SJCRH30 (cell line): Measurements from ENCODE around the gene COL4A2. TPM values are rescaled to one million over a fixed set of nuclear protein-coding genes. Genes with fewer than 3 reads are reported as not detected.

Experiments
- DNase-seq, 2 experiments: peaks; one replicate each; pipeline ENCODE4 v3.0.0-alpha.2; 2015 to 2020
- H3K27ac ChIP-seq: fragments of 250-450 bp; sonication (Bioruptor Pico); 2 replicates; pipeline ENCODE4 v1.5.1; 2020; ENCODE audit warnings: mild to moderate bottlenecking, moderate library complexity
- H3K27me3 ChIP-seq: fragments of 250-450 bp; sonication (Bioruptor Pico); 2 replicates; pipeline ENCODE4 v1.5.1; 2020; ENCODE audit warnings: mild to moderate bottlenecking, moderate library complexity
- H3K36me3 ChIP-seq: fragments of 250-450 bp; sonication (Bioruptor Pico); 2 replicates; pipeline ENCODE4 v1.5.1; 2020; ENCODE audit warnings: mild to moderate bottlenecking, moderate library complexity
- H3K4me1 ChIP-seq: fragments of 250-450 bp; sonication (Bioruptor Pico); 2 replicates; pipeline ENCODE4 v1.5.1; 2020; ENCODE audit warnings: mild to moderate bottlenecking, moderate library complexity
- H3K4me3 ChIP-seq: fragments of 250-450 bp; sonication (Bioruptor Pico); 2 replicates; pipeline ENCODE4 v1.5.1; 2020; ENCODE audit warnings: mild to moderate bottlenecking, moderate library complexity
- H3K9me3 ChIP-seq: fragments of 250-450 bp; sonication (Bioruptor Pico); replicated peaks from 2 replicates; pipeline ENCODE4 v1.5.1; 2020; ENCODE audit warnings: mild to moderate bottlenecking, moderate library complexity
- total RNA-seq: library from RNA; depleted of rRNA; stranded (reverse); fragments of >200 nt; shearing (Covaris generic); gene quantifications from 2 replicates; pipeline ENCODE4 v1.2.3, GENCODE V29; 2014; rRNA removed

Gene COL4A2
- total RNA-seq, 1 experiment from 2014 or later = 251 TPM

DNA sequence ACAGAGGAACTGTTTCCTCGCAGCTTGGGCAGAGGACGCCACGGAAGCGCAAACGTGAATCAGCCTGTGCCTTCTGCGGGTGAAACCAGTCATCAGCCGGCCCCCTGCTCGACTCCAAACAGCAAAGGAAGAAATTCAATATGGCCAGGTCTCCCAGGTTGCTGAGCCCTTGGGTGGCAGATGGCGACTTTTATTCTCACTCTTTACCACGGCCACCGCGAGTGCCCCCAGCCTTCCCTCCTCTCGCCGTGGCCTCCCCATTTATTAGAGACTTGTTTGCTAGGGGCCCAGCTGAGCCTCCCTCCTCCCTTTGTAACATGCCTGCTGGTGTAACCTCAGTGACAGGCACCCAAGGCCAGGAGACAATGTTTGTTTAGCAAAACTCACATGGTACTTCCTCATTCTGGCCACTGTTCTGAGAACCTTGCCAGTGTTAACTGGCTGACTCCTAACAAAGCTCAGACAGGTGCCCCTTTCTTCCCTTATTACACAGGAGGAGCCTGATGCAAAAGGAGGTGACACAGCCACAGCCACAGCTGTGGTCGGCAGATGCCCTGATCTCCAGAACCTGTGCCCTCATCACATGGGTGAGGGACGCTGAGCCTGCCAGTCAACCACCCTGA, 248.6 kb downstream of the COL4A2 start:
- Histone ChIP-seq H3K4me1 (no peaks in the 10 kb centered on the region; the same call in 1 of the 2 replicates), H3K27ac (no peak overlapping the region), H3K36me3 (no peaks in the 10 kb centered on the region), H3K9me3 (no peaks in the 10 kb centered on the region; the same call in 1 of the 2 replicates), H3K27me3 (no peaks in the 10 kb centered on the region), H3K4me3 (no peak overlapping the region)
- no peak for DNase-seq

DNA sequence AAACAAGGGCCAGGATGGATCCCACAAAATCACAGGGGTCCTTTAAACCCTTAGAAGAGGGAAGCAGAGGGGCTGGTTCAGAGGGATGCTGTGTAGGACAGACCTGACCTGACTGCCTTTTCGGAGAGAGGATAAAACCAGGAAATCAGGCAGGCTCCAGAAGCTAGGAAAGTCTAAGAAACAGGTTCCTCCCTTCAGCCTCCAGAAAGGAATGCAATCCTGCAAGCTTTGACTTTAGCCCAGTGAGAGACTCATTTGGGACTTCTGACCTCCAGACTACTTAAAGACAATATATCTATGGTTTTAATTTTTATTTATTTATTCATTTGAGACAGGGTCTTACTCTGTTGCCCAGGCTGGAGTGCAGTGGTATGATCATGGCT, 249.1 kb downstream of the COL4A2 start:
- Histone ChIP-seq H3K4me3 (no peak overlapping the region), H3K9me3 (no peaks in the 10 kb centered on the region; the same call in 1 of the 2 replicates), H3K36me3 (no peaks in the 10 kb centered on the region), H3K4me1 (no peaks in the 10 kb centered on the region; the same call in 1 of the 2 replicates), H3K27me3 (no peaks in the 10 kb centered on the region), H3K27ac (no peak overlapping the region)
- no peak for DNase-seq

DNA sequence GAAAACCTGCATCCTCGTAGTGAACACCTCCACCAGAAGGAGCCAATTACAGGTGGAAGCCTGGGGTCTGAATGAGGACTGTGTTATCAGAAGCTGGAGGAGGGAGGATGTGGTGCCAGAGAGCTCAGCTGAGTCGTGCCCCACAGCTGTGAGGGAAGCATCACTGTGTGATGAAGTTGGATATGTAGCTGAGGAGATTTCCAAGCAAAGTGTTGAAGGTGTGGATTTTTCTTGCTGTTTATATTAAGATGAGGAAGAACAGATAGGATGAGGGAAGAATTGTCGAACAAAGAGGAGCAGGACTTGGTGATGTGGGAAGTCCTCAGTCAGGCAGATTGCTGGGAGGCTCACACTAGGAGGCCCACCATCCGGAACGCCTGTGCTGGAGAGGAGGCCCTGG, 250.0 kb downstream of the COL4A2 start:
- no peak overlapping the region for H3K4me3 ChIP-seq
- no peaks in the 10 kb centered on the region; the same call in 1 of the 2 replicates for H3K4me1 ChIP-seq
- H3K36me3 ChIP-seq = no peaks in the 10 kb centered on the region
- DNase-seq = no peak
- no peak overlapping the region for H3K27ac ChIP-seq
- H3K9me3 ChIP-seq = no peaks in the 10 kb centered on the region; the same call in 1 of the 2 replicates
- no peaks in the 10 kb centered on the region for H3K27me3 ChIP-seq

DNA sequence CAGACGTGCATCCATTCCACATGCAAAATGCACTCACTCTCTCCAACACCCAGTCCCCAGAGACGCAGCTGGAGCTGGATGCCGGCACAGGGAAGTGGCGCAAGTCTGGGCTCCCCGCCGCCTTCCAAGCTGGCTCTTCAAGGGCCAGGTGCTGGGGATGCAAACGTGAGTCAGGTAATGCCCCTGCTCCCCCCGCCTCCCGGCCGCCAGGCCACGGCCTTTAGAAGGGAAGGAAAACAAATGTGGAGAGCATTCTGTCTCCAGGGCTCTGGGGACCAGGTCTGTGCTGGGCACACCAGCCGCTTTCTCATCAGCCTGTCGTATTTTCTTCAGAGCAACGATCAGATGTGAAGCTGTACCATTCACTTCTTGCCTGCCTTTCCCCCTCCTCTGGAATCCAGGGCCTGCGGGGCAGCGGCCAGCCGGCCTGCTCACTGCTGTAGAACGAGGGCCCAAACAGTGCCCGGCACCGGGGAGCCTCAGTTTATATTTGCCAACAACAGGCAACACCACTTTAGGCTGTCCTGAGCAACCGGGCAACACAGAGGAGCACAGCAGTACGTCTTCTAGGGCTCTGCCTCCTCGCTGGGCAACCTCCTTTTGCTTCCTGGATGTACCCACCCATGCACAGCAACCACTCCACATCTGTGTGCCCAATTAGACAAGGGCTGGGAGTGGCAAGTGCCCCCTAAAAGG, 250.7 kb downstream of the COL4A2 start:
- no peak overlapping the region for H3K4me3 ChIP-seq
- H3K4me1 ChIP-seq = no peaks in the 10 kb centered on the region; the same call in 1 of the 2 replicates
- no peaks in the 10 kb centered on the region; the same call in 1 of the 2 replicates for H3K9me3 ChIP-seq
- no peak overlapping the region for H3K27ac ChIP-seq
- H3K36me3 ChIP-seq = no peaks in the 10 kb centered on the region
- no peak for DNase-seq
- no peaks in the 10 kb centered on the region for H3K27me3 ChIP-seq

DNA sequence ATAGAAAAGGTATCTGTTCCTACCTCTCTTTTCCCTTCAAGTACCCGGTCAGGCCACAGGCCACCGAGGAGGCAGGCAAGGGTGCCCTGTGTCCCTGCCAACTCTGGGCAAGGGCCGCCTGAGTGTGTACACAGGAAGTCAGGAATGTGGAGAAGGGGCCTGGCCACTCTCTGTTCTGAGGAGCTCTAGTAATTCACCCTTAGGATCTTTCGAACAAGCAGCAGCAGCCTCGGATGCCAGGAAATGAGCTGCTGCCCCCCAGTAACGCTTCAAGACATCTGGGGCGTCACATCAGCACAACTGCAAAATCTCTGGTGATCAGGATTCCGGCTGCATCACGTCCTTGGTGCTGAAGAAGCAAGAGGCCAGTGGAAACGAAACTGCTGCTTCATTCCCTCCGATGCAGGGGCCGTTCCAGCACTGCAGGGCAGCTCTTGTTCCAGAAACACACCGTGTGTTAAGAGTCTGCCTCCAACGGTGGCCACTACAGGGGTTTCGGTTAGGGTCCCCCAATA, 252.4 kb downstream of the COL4A2 start:
- no peak for DNase-seq
- Histone ChIP-seq H3K9me3 (no peaks in the 10 kb centered on the region; the same call in 1 of the 2 replicates), H3K27ac (no peak overlapping the region), H3K4me1 (no peaks in the 10 kb centered on the region; the same call in 1 of the 2 replicates), H3K36me3 (no peaks in the 10 kb centered on the region), H3K27me3 (no peaks in the 10 kb centered on the region), H3K4me3 (no peak overlapping the region)

DNA sequence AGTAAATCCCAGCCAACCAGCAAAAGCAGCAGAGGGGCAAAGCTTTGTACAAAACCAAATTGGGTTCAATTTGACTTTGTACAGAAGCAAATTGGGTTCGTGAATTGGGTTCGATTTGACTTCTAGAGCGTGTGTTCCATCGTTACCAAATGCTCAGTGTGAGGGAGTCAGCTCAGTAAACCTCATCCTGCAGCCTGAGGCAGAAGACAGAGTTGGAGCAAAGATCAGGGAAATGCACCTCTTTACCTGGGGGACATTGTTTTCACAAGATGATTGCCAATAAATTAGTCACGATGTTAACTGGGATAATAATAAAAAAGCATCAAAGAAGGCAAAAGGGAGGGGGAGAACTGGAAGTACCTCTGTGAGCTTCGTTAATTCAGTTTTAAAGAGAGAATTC, 252.9 kb downstream of the COL4A2 start:
- Histone ChIP-seq H3K4me1 (no peaks in the 10 kb centered on the region; the same call in 1 of the 2 replicates), H3K27me3 (no peaks in the 10 kb centered on the region), H3K36me3 (no peaks in the 10 kb centered on the region), H3K27ac (no peak overlapping the region), H3K4me3 (no peak overlapping the region), H3K9me3 (no peaks in the 10 kb centered on the region; the same call in 1 of the 2 replicates)
- no peak for DNase-seq

DNA sequence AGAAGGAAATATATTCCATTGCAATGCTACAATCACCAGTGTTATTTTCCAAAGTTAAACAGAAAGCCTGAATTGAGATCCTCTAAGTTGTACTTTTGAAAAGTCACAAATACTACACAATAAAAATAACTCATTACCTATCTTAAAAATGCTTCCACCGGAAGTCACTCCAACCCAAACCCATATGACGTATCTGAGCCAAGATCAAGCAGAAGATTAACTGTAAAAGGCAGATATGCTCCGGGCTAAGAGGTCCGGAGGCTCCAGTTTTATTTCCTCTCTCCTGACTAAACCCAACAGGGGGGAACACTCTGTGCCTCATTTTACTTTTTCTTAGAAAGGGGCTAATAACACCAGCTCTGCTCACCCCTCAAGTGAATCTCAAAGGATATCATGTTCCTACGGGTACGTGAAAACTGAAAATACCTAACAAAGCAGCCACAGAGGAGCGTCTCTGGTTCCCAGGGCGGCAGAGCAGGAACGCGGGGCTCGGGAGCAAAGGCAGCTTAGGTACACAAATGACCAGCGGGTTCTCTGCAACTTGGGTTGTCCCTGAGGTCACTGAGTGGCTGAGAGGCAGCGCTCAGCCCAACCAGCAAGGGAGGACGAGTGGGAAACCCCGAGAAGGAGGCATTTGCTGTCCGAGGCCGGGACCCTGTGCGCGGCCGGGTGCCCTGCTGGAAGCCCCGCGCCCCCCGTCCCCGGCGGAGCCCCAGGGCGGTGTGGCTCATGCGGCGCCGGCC, 253.7 kb downstream of the COL4A2 start:
- Histone ChIP-seq H3K27me3 (no peaks in the 10 kb centered on the region), H3K4me1 (no peaks in the 10 kb centered on the region; the same call in 1 of the 2 replicates), H3K4me3 (peak overlapping the region; percentile 76), H3K9me3 (no peaks in the 10 kb centered on the region; the same call in 1 of the 2 replicates), H3K27ac (peak overlapping the region; percentile 15; the same call in 1 of the 2 replicates), H3K36me3 (no peaks in the 10 kb centered on the region)
- DNase-seq = peak; percentile 37 to 45

DNA sequence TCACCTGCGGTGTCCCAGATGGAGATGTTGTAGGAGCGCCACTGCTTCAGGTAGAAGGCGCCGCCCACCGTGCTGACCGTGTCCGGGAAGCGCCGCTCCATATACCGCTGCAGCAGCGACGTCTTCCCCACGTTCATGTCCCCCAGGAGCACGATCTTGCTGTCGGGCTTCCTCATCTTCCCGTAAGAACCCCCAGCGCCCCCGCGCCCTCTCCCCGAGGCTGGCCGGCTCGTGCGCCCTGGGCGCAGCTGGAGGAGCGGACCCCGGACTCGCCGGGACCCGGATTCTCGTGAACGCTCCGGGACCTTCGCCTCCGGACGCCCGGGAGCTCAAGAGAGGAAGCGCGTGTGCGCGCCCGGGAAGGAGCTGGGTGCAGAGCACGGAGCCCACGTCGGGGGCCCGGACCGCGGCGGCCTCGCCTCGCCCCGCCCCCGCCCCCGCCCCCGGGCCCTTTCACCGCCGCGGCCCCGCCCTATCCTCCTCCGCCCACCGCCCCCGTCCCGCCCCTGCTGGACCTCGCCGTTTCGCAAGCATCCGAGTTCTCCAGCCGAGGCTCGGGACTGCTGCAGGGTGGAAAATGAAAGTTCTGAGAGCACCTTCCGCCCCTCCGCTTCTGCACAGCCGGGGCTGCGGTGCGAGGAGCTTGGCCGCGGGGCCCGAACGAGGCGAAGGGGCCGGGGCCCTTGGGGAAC, 254.4 kb downstream of the COL4A2 start, which contains the start of gene RAB20:
Gene RAB20 (minus strand): TSS at position 379 of the 692 bp plus-strand sequence. CDS start 203 bp downstream, at position 176.
- H3K27ac ChIP-seq = peak within 1 kb of the TSS; percentile 29; the same call in 1 of the 2 replicates
- peak; percentile 80 to 84 for DNase-seq
- H3K4me3 ChIP-seq = peak within 1 kb of the TSS; percentile 76
- H3K36me3 ChIP-seq = no peaks in the 10 kb centered on the region
- no peaks in the 10 kb centered on the region for H3K27me3 ChIP-seq
- no peaks in the 10 kb centered on the region; the same call in 1 of the 2 replicates for H3K9me3 ChIP-seq
- H3K4me1 ChIP-seq = no peaks in the 10 kb centered on the region; the same call in 1 of the 2 replicates

DNA sequence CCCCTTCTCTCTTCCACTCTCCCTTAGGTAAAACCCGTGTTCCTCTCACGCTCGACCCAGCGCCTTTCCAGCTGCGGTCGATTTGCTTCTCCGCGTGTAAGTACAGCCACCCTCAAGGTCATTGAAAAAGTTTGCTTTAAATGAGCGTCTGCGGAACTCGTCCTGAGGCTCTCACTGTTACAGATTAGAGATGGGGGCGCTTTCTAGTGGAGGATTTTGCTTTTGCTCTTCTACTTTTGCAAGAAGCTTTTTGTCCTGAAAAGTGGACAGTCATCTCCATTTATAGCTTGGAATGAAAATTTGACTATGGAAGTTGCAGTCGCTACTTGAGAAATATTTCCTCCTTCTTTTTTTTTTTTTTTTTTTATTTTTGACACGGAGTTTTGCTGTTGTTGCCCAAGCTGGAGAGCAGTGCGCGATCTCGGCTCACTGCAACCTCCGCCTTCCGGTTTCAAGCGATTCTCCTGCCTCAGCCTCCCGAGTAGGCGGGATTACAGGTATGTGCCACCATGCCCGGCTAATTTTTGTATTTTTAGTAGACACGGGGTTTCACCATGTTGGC, 255.0 kb downstream of the COL4A2 start:
- Histone ChIP-seq H3K27ac (peak overlapping the region; percentile 29; the same call in 1 of the 2 replicates), H3K9me3 (no peaks in the 10 kb centered on the region), H3K36me3 (no peaks in the 10 kb centered on the region), H3K27me3 (no peaks in the 10 kb centered on the region), H3K4me1 (no peaks in the 10 kb centered on the region; the same call in 1 of the 2 replicates), H3K4me3 (peak overlapping the region; percentile 76)
- DNase-seq = no peak

Other genes with a start within 250 kb of the COL4A2 start
- gene COL4A1, start 127 bp upstream of the COL4A2 start, total RNA-seq = 269 and 271 TPM in 2 replicates